Keratinocyte (primary cell): ENCODE results near the gene MYO9A.

Source experiments
- EZH2 ChIP-seq: IDR thresholded peaks from one replicate; pipeline ENCODE4 v1.6.1; 2012; ENCODE audit warnings: inconsistent platforms, mild to moderate bottlenecking, low read length, moderate library complexity
- TF ChIP-seq, protein P1 (sequence below), 3 experiments: IDR thresholded peaks in 1 of 3; conservative IDR thresholded peaks in 1 of 3; optimal IDR thresholded peaks in 1 of 3; 2 replicates in 2 of 3; 3 replicates in 1 of 3; pipeline versions ENCODE3 to v1.5.1; 2011; ENCODE audit warnings: low read length in 3 of 3, mild to moderate bottlenecking in 3 of 3, moderate library complexity in 2 of 3, control low read depth in 1 of 3, inconsistent platforms in 1 of 3; ENCODE audit not compliant: insufficient read depth in 2 of 3; ENCODE audit errors: extremely low read depth in 1 of 3

DNA sequence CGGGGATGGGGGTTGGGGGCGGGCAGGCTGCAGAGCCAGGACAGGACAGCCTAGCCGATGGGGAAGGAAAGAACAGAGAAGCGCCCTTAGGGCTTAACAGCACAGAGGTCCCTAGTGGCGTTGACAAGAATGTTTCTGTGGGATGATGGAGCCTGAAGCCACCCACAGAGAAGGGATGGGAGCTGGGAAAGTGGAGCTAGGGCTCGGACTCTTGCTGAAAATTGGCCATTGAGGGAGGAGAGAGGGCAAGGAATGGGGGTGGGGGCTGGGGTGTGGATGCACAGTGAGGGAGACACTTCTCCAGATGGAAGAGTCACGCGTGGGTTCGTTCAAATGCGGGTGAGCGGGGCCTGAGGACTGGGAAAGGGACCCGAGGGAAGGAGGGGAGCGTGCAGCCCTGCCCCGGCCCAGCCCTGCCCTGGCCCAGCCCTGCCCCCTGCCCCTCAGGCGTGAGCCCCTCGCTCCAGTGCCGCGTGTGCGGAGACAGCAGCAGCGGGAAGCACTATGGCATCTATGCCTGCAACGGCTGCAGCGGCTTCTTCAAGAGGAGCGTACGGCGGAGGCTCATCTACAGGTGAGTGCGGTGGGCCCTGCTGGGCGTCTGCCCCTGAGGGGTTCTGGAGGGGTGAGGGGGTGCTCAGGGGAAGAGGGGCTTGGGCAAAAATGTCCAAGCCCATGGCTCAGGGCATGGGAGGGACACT, 306.8 kb downstream of the MYO9A start:
- TF ChIP-seq, protein P1, sequence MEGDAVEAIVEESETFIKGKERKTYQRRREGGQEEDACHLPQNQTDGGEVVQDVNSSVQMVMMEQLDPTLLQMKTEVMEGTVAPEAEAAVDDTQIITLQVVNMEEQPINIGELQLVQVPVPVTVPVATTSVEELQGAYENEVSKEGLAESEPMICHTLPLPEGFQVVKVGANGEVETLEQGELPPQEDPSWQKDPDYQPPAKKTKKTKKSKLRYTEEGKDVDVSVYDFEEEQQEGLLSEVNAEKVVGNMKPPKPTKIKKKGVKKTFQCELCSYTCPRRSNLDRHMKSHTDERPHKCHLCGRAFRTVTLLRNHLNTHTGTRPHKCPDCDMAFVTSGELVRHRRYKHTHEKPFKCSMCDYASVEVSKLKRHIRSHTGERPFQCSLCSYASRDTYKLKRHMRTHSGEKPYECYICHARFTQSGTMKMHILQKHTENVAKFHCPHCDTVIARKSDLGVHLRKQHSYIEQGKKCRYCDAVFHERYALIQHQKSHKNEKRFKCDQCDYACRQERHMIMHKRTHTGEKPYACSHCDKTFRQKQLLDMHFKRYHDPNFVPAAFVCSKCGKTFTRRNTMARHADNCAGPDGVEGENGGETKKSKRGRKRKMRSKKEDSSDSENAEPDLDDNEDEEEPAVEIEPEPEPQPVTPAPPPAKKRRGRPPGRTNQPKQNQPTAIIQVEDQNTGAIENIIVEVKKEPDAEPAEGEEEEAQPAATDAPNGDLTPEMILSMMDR (optimal IDR thresholded peaks at IDR 0.05 in 1 of 3, IDR thresholded peaks at IDR 0.05 in 1 of 3, conservative IDR thresholded peaks at IDR 0.05 in 1 of 3; ENCODE audit: extremely low read depth in 1 of 3, insufficient read depth in 2 of 3, low read length in 3 of 3) = no peak
- TF ChIP-seq EZH2 = no peak
